Measurements from ENCODE around the gene SGTA. TPM values are rescaled to one million over a fixed set of nuclear protein-coding genes. Genes with fewer than 3 reads are reported as not detected.

The SGTA gene
- total and polyA plus RNA-seq, 2 of the 4 experiments (the other 2 are of a cell fraction): 17.4 to 72.9 TPM

DNA sequence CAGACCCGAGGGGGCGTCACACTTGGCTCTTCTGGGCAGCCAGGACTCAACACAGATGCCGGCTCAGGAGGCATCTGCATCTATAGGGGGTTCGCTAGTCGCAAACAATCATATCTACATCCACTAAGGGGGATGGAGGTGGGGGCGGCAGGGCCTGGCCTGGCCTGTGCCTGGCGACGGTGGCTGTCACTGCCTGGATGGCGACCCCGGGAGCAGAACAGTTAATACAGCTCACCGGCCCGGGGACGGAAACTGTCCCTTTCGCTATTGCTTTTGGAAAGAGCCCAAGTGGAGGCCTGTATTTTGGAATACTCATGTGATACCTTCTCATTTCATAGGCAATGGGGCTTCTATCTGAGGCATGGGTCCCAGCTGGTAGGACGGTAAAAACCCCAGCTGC lies 17.7 kb downstream of the SGTA start:
- no TSS peak for BruUV-seq (replicated peaks)
- TF ChIP-seq MXI1 (IDR thresholded peaks at IDR 0.05; ENCODE audit: borderline replicate concordance, low read depth, low read length) (no peak), CEBPB (IDR thresholded peaks at IDR 0.05; ENCODE audit: low read depth, low read length) (no peak), ELK1 (IDR thresholded peaks at IDR 0.05; ENCODE audit: borderline replicate concordance, low read depth, low read length) (no peak), SMC3 (IDR thresholded peaks at IDR 0.05; ENCODE audit: low read depth, low read length) (no peak), RCOR1 (IDR thresholded peaks at IDR 0.05; ENCODE audit: insufficient replicate concordance, low read length) (no peak)
- Histone ChIP-seq H3K4me2 (ENCODE audit: low read depth, low read length) (no peak overlapping the region), H2AK9ac (replicated peaks; ENCODE audit: low read depth, low read length, poor library complexity) (no peak overlapping the region), H2BK20ac (ENCODE audit: low read depth, low read length) (no peak overlapping the region), H3K18ac (ENCODE audit: low read depth, low read length) (no peak overlapping the region), H3K14ac (replicated peaks; ENCODE audit: low read depth, low read length) (no peak overlapping the region), H3K27ac (ENCODE audit: insufficient read depth, low read length) (no peak overlapping the region), H3K56ac (ENCODE audit: extremely low read depth, insufficient read depth, low read length) (no peak overlapping the region), H3K4me1 (ENCODE audit: control insufficient read depth, insufficient read depth, low read length) (peaks cover 2% of the 10 kb centered on the region; the same call in 1 of the 2 replicates), H3K4me3 (ENCODE audit: insufficient read depth, low read depth, low read length) (no peak overlapping the region), H3K4ac (ENCODE audit: low read depth, low read length) (no peak overlapping the region), H2BK120ac (ENCODE audit: low read depth, low read length) (no peak overlapping the region), H2AK5ac (ENCODE audit: low read depth, low read length) (no peak overlapping the region), H3K9ac (ENCODE audit: low read depth, low read length) (no peak overlapping the region), H3K36me3 (ENCODE audit: control insufficient read depth, insufficient read depth, low read length) (peaks cover 64% of the 10 kb centered on the region), H4K91ac (ENCODE audit: insufficient read depth, low read depth, low read length) (no peak overlapping the region), H3K27me3 (ENCODE audit: control insufficient read depth, insufficient read depth, low read length) (no peaks in the 10 kb centered on the region), H3K9me3 (ENCODE audit: control insufficient read depth, insufficient read depth, low read length) (no peaks in the 10 kb centered on the region), H3K79me1 (ENCODE audit: low read depth in 1 of 2, low read length in 2 of 2) (peaks cover 0 to 29% of the 10 kb centered on the region in 2 experiments; a peak in 1 of 4 replicates), H4K20me1 (ENCODE audit: insufficient read depth, low read length) (peaks cover 29% of the 10 kb centered on the region), H4K8ac (ENCODE audit: low read depth in 2 of 2, low read length in 2 of 2) (no peak overlapping the region), H2AFZ (replicated peaks; ENCODE audit: low read length, poor library complexity) (no peak overlapping the region), H2BK5ac (ENCODE audit: low read depth, low read length, poor library complexity, severe bottlenecking) (no peak overlapping the region), H4K5ac (ENCODE audit: low read depth, low read length) (no peak overlapping the region), H3K23ac (ENCODE audit: low read depth, low read length) (no peak overlapping the region), H2BK15ac (ENCODE audit: low read depth, low read length) (no peak overlapping the region), H3K9me1 (ENCODE audit: insufficient read depth, low read length) (no peaks in the 10 kb centered on the region)
- intact Hi-C loops (cut with micrococcal nuclease) (no loop called here), dilution Hi-C loops (cut with HindIII; ENCODE audit: low sequenced_read_pairs, unreplicated experiment) (no loop called here), in situ Hi-C loops (cut with MboI; ENCODE audit: low sequenced_read_pairs) (no loop called here)
- WGBS, 2 experiments (ENCODE audit: extremely low coverage in 2 of 2, insufficient read length in 1 of 2): 92% methylated on average over 4 of the region's 15 CpGs; no CpG with 5 or more reads in 1 of the 2 experiments
- ATAC-seq (ENCODE audit: low read depth) (no peak), DNase-seq (no peak)
- ChIA-PET POLR2A (ENCODE audit: unreplicated experiment) (no interaction called here), CTCF (no interaction called here)

Measured in IMR-90 (cell line).